IPS-NIHi7 (cell line): ENCODE measurements around the gene ICAM5.
"Not testable (repeated sequence)": the region's sequence is repeated elsewhere in the genome, so short reads cannot be mapped to it uniquely, and the experiment has no call there.

Experiments used
- DNase-seq: peaks from one replicate; pipeline ENCODE4 v3.0.0; 2012; ENCODE audit warnings: mixed read lengths; ENCODE audit errors: extremely low spot score

ICAM5 gene

GRCh38 chr19:10270616-10271394 lies 18.9 kb upstream of the ICAM5 start, which contains the start of gene ICAM1:
TSS of gene ICAM1 (plus strand) at chr19:10271120. CDS start at chr19:10271160, 40 bp downstream.
- peak; percentile 70 for DNase-seq

- no peak for DNase-seq
These were observed 18.1 kb upstream of the ICAM5 start for GRCh38 chr19:10271543-10272086.

GRCh38 chr19:10274589-10274988 lies 15.2 kb upstream of the ICAM5 start:
- no peak for DNase-seq

GRCh38 chr19:10277795-10278589 lies 11.8 kb upstream of the ICAM5 start:
- no peak for DNase-seq

- DNase-seq, result no peak
These were observed 10.8 kb upstream of the ICAM5 start for GRCh38 chr19:10278935-10279334.

- DNase-seq, result no peak
These were observed 9.9 kb upstream of the ICAM5 start for GRCh38 chr19:10279737-10280442.

GRCh38 chr19:10282043-10282442 lies 7.7 kb upstream of the ICAM5 start:
- DNase-seq, result not testable (repeated sequence)

- no peak for DNase-seq
These were observed 6.3 kb upstream of the ICAM5 start for GRCh38 chr19:10283301-10284064.

- no peak for DNase-seq
These were observed 5.4 kb upstream of the ICAM5 start for GRCh38 chr19:10284065-10284959.

- DNase-seq, result no peak
These were observed 4.8 kb upstream of the ICAM5 start for GRCh38 chr19:10284960-10285278.

GRCh38 chr19:10285393-10285792 lies 4.4 kb upstream of the ICAM5 start:
- no peak for DNase-seq

- DNase-seq, result peak; percentile 66
These were observed 2.7 kb upstream of the ICAM5 start, which contains the start of gene ICAM4 for GRCh38 chr19:10286803-10287737. TSS of gene ICAM4 (plus strand) at chr19:10286955. CDS start at chr19:10287013, 58 bp downstream.

GRCh38 chr19:10288662-10289166 lies 1.0 kb upstream of the ICAM5 start:
- DNase-seq, result peak; percentile 79

GRCh38 chr19:10289167-10289835 lies 451 bp upstream of the ICAM5 start:
- peak; percentile 57 for DNase-seq

- DNase-seq, result no peak
These were observed 664 bp downstream of the ICAM5 start for GRCh38 chr19:10290357-10290875.

- DNase-seq, result peak; percentile 44
These were observed 1.3 kb downstream of the ICAM5 start for GRCh38 chr19:10290876-10291553.

GRCh38 chr19:10291554-10292205 lies 1.9 kb downstream of the ICAM5 start:
- no peak for DNase-seq
